ENCODE results near the gene GPR107.

The GPR107 gene

DNA sequence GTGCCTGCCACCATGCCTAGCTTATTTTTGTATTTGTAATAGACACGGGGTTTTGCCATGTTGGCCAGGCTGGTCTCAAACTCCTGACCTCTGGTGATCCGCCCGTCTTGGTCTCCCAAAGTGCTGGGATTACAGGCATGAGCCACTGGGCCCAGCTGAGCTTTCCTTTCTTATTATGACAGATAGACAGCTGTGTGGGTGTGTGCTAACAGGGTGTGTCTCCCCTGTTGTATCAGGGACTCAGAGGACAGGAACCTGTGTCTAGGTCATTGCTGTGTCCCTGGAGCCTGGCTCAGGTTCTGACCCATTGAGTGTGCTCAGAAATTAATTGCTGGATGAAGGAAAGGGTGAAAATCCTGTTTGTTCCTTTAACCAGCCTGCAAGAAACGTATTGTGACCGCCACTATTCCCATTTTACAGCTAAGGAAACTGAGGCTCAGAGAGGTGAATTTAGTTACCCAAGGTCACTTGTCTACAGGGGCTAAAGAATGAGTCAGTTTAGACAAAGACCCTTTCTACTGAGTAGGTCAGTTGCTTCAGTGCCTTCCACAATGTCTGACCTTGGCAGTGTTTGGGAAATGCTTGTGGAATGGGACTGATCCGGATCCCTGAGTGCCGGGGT, 135.3 kb downstream of the GPR107 start:
- no peak for DNase-seq
